ENCODE results near the gene ZDHHC17.
"Not testable (repeated sequence)": the region's sequence is repeated elsewhere in the genome, so short reads cannot be mapped to it uniquely, and the experiment has no call there.

Gene ZDHHC17

DNA sequence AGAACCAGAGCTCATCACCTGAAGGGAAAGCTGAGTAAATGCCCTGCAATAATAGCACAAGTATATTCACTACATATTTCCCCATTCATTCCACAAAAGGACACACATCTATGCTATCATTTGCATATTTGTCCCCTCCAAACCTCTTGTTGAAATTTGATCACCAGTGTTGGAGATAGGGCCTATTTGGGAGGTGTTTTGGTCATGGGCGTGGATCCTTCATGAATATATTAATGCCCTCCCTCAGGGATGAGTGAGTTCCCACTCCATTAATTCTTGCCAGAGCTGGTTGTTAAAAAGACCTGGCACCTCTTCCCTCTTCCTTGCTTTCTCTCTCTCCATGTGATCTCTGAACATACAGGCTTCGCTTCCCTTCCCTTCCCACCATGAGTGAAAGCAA lies 18.6 kb upstream of the ZDHHC17 start:
- peaks cover 7% of the 10 kb centered on the region for H3K27me3 Mint-ChIP-seq
- H3K9me3 Mint-ChIP-seq: no peaks in the 10 kb centered on the region
- no peak for DNase-seq
- no peaks in the 10 kb centered on the region for H3K36me3 Mint-ChIP-seq
- H3K4me3 Mint-ChIP-seq: no peak overlapping the region
- CTCF ChIA-PET: no interaction called here
- H3K27ac Mint-ChIP-seq: no peak overlapping the region
- H3K4me1 Mint-ChIP-seq: no peaks in the 10 kb centered on the region

DNA sequence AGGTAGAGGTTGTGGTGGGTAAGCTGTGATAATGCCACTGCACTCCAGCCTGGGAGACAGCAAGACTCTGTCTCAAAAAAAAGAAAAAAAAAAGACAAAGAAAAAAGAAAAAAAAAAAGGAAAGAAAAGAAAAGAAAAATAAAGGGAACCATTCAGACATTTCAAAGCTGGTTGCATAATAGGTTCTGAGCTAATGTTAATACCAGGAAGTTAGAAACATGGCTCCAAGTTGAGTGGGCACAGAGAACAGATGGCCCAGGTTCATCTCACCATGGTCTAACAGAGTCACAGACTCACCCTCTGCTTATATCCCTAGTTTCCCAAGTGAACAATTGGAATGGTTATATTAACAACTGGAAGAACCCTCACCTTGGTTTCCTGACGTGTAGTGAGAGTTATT lies 17.4 kb upstream of the ZDHHC17 start:
- H3K4me1 Mint-ChIP-seq: no peaks in the 10 kb centered on the region
- H3K4me3 Mint-ChIP-seq: no peak overlapping the region
- no peak for DNase-seq
- no peaks in the 10 kb centered on the region for H3K9me3 Mint-ChIP-seq
- CTCF ChIA-PET: no interaction called here
- H3K27ac Mint-ChIP-seq: no peak overlapping the region
- peaks cover 7% of the 10 kb centered on the region for H3K27me3 Mint-ChIP-seq
- no peaks in the 10 kb centered on the region for H3K36me3 Mint-ChIP-seq

DNA sequence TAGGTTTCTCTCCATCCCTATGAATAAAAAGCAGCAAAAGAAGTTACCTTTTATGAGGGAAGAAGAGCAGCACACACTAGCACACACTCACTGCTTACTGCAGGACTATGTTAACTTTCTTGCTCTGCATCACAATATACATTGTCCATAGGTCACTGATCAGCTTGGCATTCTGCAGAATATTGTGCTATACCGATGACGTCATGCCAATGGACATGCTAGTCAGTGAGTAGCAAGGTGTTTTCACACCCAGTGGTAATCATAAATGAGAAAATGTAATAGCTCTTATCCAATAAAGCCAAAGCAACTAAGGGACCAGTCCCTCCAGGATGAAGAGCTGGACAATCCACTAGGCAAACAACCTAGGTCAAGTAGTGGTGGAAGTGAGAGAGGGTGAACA lies 16.7 kb upstream of the ZDHHC17 start:
- Mint-ChIP-seq H3K9me3 (no peaks in the 10 kb centered on the region), H3K4me1 (no peaks in the 10 kb centered on the region), H3K27ac (no peak overlapping the region), H3K27me3 (peaks cover 7% of the 10 kb centered on the region), H3K4me3 (no peak overlapping the region), H3K36me3 (no peaks in the 10 kb centered on the region)
- DNase-seq: no peak
- CTCF ChIA-PET: no interaction called here

DNA sequence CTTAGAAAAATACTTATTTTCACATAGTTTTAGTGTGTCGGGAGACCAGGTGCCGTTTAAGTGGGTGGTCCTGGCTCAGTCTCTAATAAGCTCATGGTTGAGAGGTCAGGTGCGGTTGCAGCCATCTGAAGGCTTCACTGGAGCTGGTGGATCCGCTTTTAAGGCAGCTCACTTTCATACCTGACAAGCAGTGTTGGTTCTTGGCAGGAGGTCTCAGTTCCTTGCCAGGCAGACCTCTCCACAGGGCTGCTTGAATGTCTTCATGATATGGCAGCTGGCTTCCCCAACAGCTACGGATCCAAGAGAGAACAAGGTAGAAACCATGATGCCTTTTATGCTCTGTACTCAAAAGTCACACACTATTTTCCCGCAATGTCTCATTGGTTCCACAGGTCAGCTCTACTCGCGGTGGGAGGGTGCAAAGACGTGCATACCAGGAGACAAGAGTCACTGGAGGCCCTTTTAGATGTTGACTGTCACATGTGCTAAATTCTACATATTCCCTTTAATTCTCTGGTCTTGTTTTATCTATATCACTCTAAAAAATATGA lies 8.0 kb upstream of the ZDHHC17 start:
- Mint-ChIP-seq H3K9me3 (no peaks in the 10 kb centered on the region), H3K27ac (no peak overlapping the region), H3K27me3 (peaks cover 25% of the 10 kb centered on the region), H3K4me1 (no peaks in the 10 kb centered on the region), H3K36me3 (no peaks in the 10 kb centered on the region), H3K4me3 (no peak overlapping the region)
- DNase-seq: no peak
- CTCF ChIA-PET: interaction anchor here (0.7 kb wide), 1 partner anchor 38 kb away, joined by 3 read pairs; no protein-coding TSS in a partner anchor

DNA sequence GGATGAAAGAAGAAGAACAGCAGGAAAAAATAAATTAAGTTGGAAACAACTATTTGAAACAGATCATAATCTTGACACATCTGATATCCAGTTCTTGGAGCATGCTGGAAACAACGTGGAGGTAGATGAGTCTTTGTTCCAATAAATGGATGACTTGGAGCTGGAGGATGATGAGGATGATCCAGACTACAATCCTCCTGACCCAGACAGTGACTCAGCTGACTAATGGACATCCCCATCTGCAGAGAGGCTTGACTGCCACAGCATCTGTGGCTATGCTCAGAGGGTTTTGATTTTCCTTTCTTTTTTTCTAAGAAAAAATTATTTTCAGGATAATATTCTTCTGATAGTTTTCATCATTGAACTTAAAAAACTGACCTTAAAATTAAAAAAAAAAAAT lies 6.2 kb upstream of the ZDHHC17 start:
- Mint-ChIP-seq H3K4me1 (peaks cover 1% of the 10 kb centered on the region), H3K27me3 (peaks cover 38% of the 10 kb centered on the region), H3K4me3 (no peak overlapping the region), H3K36me3 (no peaks in the 10 kb centered on the region), H3K9me3 (no peaks in the 10 kb centered on the region), H3K27ac (no peak overlapping the region)
- CTCF ChIA-PET: no interaction called here
- no peak for DNase-seq

DNA sequence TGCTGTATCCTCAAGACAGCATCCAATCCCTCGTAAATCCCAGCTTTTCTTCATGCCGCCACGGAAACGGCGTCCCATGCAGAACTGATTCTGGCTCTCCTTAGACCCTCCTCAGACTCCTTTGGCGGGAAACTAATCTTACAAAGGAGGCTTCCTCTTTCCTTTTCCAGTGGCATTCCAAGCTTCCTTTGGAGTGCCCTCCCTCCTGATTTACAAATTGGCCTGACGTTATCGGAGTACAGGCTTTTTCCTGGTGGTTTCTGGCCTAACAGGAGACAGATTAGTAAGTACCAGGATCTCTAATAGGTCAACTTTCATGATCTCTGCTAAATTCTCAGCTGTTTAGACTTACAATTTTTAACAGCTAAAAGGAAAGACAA lies 1.3 kb upstream of the ZDHHC17 start:
- H3K36me3 Mint-ChIP-seq: peaks cover 8% of the 10 kb centered on the region
- H3K27ac Mint-ChIP-seq: peak overlapping the region; percentile 97
- DNase-seq: no peak

DNA sequence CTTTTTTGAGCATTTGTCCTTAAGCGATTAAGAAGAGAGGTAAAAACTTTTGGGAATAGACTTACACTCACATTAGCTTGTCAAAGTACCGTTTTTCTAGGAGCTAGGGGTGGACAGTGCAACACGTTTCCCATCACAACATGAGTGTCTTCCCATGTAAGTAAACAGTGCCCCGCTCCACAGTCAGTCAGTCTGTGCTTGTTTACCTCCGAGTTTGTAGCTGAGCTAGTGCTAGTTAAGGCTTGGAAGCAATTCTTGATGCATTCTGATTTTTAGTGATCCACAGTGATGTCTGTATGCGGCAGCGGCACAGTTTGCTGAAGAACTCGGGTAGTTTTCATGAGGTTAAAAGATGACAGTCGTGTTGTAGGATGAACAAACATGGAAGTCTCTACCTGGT lies 941 bp downstream of the ZDHHC17 start:
- CTCF ChIA-PET: no interaction called here
- peaks cover 37% of the 10 kb centered on the region for H3K4me1 Mint-ChIP-seq
- no peaks in the 10 kb centered on the region for H3K9me3 Mint-ChIP-seq
- H3K4me3 Mint-ChIP-seq: peak overlapping the region; percentile 95
- peak overlapping the region; percentile 97 for H3K27ac Mint-ChIP-seq
- peaks cover 8% of the 10 kb centered on the region for H3K36me3 Mint-ChIP-seq
- no peak for DNase-seq
- peaks cover 17% of the 10 kb centered on the region for H3K27me3 Mint-ChIP-seq

More for the DNA sequence above, 1.3 kb upstream of the ZDHHC17 start:
- peak overlapping the region; percentile 95 for H3K4me3 Mint-ChIP-seq
- H3K4me1 Mint-ChIP-seq: peaks cover 35% of the 10 kb centered on the region
- CTCF ChIA-PET: interaction anchor here (0.7 to 1.0 kb wide), 3 partner anchors 9 to 88 kb away, joined by 3 read pairs; no protein-coding TSS in a partner anchor
- no peaks in the 10 kb centered on the region for H3K9me3 Mint-ChIP-seq
- peaks cover 19% of the 10 kb centered on the region for H3K27me3 Mint-ChIP-seq

DNA sequence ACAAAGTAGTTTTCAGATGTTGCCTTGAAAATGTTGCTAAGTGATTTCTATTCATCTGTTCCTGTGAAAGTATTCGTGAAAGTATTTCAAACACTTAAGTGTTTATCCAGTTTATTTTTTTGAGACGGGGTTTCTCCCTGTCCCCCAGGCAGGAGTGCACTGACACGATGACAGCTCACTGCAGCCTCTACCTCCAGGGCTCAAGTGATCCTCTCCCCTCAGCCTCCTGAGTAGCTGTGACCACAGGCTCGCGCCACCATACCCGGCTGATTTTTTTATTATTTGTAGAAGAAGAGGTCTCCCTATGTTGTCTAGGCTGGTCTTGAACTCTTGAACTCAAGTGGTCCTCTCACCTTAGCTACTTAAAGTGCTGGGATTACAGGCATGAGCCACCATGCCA lies 1.7 kb downstream of the ZDHHC17 start:
- DNase-seq: no peak
- Mint-ChIP-seq H3K36me3 (peaks cover 9% of the 10 kb centered on the region), H3K4me1 (peaks cover 37% of the 10 kb centered on the region), H3K9me3 (no peaks in the 10 kb centered on the region), H3K27ac (no peak overlapping the region), H3K27me3 (peaks cover 17% of the 10 kb centered on the region), H3K4me3 (peak overlapping the region; percentile 95)
- CTCF ChIA-PET: interaction anchor here (1.0 kb wide), 1 partner anchor 245 kb away, joined by 3 read pairs; no protein-coding TSS in a partner anchor

DNA sequence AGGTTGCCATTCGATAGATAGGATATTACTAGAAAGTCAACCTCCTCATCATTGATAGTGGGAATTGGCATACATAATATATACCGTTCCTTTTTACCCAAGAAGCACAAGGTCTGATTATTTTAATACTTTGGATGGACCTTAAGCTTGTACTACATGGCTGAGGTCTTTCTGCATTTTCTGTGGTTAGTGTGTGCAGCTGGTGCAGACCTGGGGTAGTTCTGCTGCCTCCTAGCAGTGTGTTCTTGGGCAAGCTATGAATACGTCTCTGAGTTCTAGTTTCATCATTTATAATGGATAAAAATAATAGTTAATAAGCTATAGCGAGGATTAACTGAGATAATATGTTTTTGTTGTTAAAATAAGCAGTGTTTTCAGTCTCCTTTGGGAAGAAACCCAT lies 2.2 kb downstream of the ZDHHC17 start:
- peaks cover 17% of the 10 kb centered on the region for H3K27me3 Mint-ChIP-seq

DNA sequence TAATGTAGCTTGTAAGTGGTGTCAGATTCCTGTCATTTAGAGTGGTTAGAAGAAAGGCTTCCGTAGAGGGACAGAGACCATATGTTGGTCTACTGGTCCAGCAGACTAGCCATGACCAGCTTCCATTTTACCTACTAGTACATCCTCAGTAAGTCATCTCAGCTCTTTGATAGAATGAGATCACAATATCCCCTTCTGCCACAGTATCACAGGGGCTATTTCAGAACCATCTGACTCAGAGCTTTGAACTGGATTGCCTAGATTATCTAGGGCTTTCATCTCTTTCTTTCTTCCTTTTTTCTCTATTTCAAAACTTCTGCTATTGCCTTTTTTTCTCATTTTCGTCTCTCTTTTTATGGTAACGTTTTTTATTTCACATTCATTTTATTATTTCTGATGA lies 4.7 kb downstream of the ZDHHC17 start:
- H3K36me3 Mint-ChIP-seq: peaks cover 15% of the 10 kb centered on the region
- peaks cover 31% of the 10 kb centered on the region for H3K4me1 Mint-ChIP-seq
- H3K27me3 Mint-ChIP-seq: peaks cover 3% of the 10 kb centered on the region
- no peak overlapping the region for H3K27ac Mint-ChIP-seq
- CTCF ChIA-PET: interaction anchor here (1.0 kb wide), 1 partner anchor 179 kb away, joined by 3 read pairs; no protein-coding TSS in a partner anchor
- no peak overlapping the region for H3K4me3 Mint-ChIP-seq
- no peaks in the 10 kb centered on the region for H3K9me3 Mint-ChIP-seq
- DNase-seq: no peak

More for the DNA sequence above, 2.2 kb downstream of the ZDHHC17 start:
- no peak for DNase-seq
- CTCF ChIA-PET: interaction anchor here (1.0 kb wide), 1 partner anchor 245 kb away, joined by 3 read pairs; no protein-coding TSS in a partner anchor
- peaks cover 9% of the 10 kb centered on the region for H3K36me3 Mint-ChIP-seq
- H3K4me3 Mint-ChIP-seq: no peak overlapping the region
- H3K9me3 Mint-ChIP-seq: no peaks in the 10 kb centered on the region
- H3K27ac Mint-ChIP-seq: no peak overlapping the region
- peaks cover 37% of the 10 kb centered on the region for H3K4me1 Mint-ChIP-seq

DNA sequence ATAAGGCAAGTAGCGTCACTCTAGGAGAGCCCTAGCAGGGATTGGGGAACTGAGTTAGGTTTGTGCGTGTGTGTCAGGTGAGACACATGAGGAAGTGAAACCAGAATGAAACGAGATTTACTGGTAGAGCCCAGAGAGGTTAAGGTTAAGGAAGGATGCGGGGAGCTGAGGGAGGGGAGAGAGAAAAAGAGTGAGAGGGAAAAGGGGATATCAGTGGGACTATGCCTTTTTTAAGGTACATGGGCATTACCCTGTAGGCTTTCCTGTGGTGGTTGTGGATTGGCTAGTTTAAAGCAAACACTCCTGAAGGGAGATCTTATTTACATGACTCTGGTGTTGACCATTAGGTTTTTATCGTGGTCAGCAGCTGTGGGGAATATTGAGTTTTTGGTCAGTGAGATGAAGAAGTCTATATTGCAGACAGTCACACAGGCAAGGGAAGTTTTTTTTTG lies 13.9 kb downstream of the ZDHHC17 start:
- no peak overlapping the region for H3K27ac Mint-ChIP-seq
- peaks cover 7% of the 10 kb centered on the region for H3K9me3 Mint-ChIP-seq
- CTCF ChIA-PET: no interaction called here
- H3K36me3 Mint-ChIP-seq: peaks cover 33% of the 10 kb centered on the region
- no peak for DNase-seq
- H3K4me3 Mint-ChIP-seq: no peak overlapping the region
- H3K4me1 Mint-ChIP-seq: peaks cover 19% of the 10 kb centered on the region
- no peaks in the 10 kb centered on the region for H3K27me3 Mint-ChIP-seq

DNA sequence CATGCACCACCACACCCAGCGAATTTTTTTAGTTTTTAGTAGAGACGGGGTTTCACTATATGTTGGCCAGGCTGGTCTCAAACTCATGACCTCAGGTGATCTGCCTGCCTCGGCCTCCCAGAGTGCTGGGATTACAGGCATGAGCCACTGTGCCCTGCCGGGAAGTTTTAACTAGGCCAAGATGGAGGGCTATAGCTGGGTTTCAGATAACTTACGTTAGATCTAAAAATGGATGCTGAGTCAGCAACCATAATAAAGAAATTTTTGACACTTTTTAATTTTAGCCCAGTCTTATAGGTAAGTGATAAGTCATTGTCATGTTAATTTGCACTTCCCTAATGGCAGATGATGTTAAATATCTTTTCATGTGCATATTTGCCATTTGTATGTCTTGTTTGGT lies 14.4 kb downstream of the ZDHHC17 start:
- no peaks in the 10 kb centered on the region for H3K27me3 Mint-ChIP-seq
- peaks cover 19% of the 10 kb centered on the region for H3K4me1 Mint-ChIP-seq
- H3K27ac Mint-ChIP-seq: no peak overlapping the region

DNA sequence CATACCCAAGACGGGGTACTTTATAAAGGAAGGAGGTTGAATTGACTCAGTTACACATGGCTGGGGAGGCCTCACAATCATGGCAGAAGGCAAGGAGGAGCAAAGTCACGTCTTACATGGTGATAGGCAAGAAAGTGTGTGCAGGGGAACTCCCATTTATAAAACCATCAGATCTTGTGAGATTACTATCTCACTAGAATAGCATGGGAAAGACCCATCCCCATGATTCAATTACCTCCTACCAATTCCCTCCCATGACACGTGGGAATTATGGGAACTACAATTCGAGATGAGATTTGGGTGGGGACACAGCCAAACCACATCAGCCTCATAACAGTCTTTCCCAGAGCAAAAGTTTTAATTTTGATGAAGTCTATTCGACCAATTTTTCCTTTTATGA lies 15.4 kb downstream of the ZDHHC17 start:
- Mint-ChIP-seq H3K36me3 (peaks cover 29% of the 10 kb centered on the region), H3K4me1 (peaks cover 19% of the 10 kb centered on the region)
- CTCF ChIA-PET: interaction anchor here (1.7 kb wide), 1 partner anchor 11 kb away, joined by 4 read pairs; no protein-coding TSS in a partner anchor
- not testable (repeated sequence) for H3K27me3 Mint-ChIP-seq, H3K27ac Mint-ChIP-seq, DNase-seq, H3K4me3 Mint-ChIP-seq, H3K9me3 Mint-ChIP-seq

More for the DNA sequence above, 14.4 kb downstream of the ZDHHC17 start:
- Mint-ChIP-seq H3K4me3 (no peak overlapping the region), H3K36me3 (peaks cover 29% of the 10 kb centered on the region), H3K9me3 (peaks cover 7% of the 10 kb centered on the region)
- CTCF ChIA-PET: interaction anchor here (1.7 kb wide), 1 partner anchor 12 kb away, joined by 4 read pairs; no protein-coding TSS in a partner anchor
- DNase-seq: no peak

DNA sequence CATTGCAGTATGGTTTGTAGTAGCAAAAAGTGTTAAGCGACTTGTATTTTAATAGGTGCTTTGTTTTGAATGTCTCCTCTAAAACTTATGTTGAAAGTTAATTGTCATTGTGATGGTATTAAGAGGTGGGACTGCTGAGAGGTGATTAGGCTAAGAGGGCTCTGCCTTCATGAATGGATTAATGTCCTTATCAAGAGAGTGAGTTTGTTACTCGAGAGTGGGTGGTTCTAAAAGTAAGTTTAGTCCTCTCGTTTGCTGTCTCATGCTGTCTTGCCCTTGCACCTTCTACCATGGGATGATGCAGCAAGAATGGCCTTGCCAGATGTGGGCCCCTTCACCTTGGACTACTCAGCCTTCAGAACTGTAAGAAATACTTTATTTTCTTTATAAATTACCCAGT lies 17.4 kb downstream of the ZDHHC17 start:
- Mint-ChIP-seq H3K36me3 (peaks cover 29% of the 10 kb centered on the region), H3K4me1 (peaks cover 19% of the 10 kb centered on the region), H3K9me3 (peaks cover 7% of the 10 kb centered on the region), H3K27me3 (no peaks in the 10 kb centered on the region), H3K27ac (no peak overlapping the region), H3K4me3 (no peak overlapping the region)
- DNase-seq: no peak
- CTCF ChIA-PET: interaction anchor here (1.3 to 1.7 kb wide), 2 partner anchors 10 to 93 kb away, joined by 5 to 8 read pairs; no protein-coding TSS in a partner anchor

DNA sequence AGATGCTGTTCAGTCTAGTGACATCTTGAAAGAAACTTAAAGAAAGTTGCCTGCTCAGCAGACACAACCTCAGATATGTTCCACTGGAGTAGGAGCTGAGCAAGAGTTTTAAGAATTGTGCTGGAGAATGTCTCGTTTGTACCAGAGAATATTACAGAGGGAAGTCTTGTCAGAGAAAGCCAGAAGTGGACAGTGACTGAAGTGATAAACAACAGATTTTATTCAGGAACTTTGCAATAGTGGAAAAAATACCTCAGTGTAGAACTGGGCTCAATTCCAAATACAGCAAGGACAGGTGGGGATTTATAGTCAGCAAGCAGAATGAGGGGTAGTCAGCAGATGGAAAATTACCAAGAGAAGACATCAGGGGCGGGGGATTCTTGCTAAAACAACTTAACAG lies 18.6 kb downstream of the ZDHHC17 start:
- Mint-ChIP-seq H3K9me3 (peaks cover 7% of the 10 kb centered on the region), H3K27ac (no peak overlapping the region), H3K4me3 (no peak overlapping the region), H3K36me3 (peaks cover 29% of the 10 kb centered on the region), H3K27me3 (no peaks in the 10 kb centered on the region), H3K4me1 (peaks cover 10% of the 10 kb centered on the region)
- CTCF ChIA-PET: interaction anchor here (1.3 to 1.7 kb wide), 2 partner anchors 8 to 94 kb away, joined by 5 to 8 read pairs; no protein-coding TSS in a partner anchor
- no peak for DNase-seq

All from activated naive CD4-positive, alpha-beta T cell treated with anti-CD3 and anti-CD28 coated beads, Interleukin-2, amount 10 ng/mL, durations not matched to agents 7 days and 5 days (primary cell).